Suprapubic skin (tissue), 3 donors: ENCODE results near the gene CYB5RL.

Source experiments
- POLR2A ChIP-seq, 2 donors: fragments of 450-650 bp; IDR thresholded peaks; one replicate each; pipeline ENCODE4 v1.6.1; 2017; ENCODE audit warnings: antibody characterized with exemption in 2 of 2, mild to moderate bottlenecking in 2 of 2, moderate library complexity in 2 of 2
- TF ChIP-seq, protein P1 (sequence below), 2 donors: fragments of 200-600 bp in 1 of 2; fragments of 450-650 bp in 1 of 2; sonication (generic) in 1 of 2; IDR thresholded peaks; one replicate each; pipeline ENCODE4 v1.5.1; 2016 to 2019; ENCODE audit warnings: antibody characterized with exemption in 2 of 2, mild to moderate bottlenecking in 1 of 2, moderate library complexity in 1 of 2

GRCh38 chr1:54219688-54220003, 19.8 kb upstream of the CYB5RL start:
- TF ChIP-seq, protein P1, sequence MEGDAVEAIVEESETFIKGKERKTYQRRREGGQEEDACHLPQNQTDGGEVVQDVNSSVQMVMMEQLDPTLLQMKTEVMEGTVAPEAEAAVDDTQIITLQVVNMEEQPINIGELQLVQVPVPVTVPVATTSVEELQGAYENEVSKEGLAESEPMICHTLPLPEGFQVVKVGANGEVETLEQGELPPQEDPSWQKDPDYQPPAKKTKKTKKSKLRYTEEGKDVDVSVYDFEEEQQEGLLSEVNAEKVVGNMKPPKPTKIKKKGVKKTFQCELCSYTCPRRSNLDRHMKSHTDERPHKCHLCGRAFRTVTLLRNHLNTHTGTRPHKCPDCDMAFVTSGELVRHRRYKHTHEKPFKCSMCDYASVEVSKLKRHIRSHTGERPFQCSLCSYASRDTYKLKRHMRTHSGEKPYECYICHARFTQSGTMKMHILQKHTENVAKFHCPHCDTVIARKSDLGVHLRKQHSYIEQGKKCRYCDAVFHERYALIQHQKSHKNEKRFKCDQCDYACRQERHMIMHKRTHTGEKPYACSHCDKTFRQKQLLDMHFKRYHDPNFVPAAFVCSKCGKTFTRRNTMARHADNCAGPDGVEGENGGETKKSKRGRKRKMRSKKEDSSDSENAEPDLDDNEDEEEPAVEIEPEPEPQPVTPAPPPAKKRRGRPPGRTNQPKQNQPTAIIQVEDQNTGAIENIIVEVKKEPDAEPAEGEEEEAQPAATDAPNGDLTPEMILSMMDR (IDR thresholded peaks at IDR 0.05): no peak
- no peak for TF ChIP-seq POLR2A (IDR thresholded peaks at IDR 0.05)
